C4-2B (cell line): ENCODE results near the gene HLA-DQA1.
"Not testable (repeated sequence)": the region's sequence is repeated elsewhere in the genome, so short reads cannot be mapped to it uniquely, and the experiment has no call there.

Experiments
- ZFX ChIP-seq: fragments of 450-650 bp; IDR thresholded peaks from 2 replicates; pipeline ENCODE4 v1.6.1; 2017
- TF ChIP-seq, protein P1 (sequence below): fragments of 450-650 bp; conservative IDR thresholded peaks from 2 replicates; pipeline ENCODE4 v1.5.1; 2017; ENCODE audit warnings: mild to moderate bottlenecking

GRCh38 chr6:32674123-32674522 lies 36.9 kb downstream of the HLA-DQA1 start:
- TF ChIP-seq, protein P1, sequence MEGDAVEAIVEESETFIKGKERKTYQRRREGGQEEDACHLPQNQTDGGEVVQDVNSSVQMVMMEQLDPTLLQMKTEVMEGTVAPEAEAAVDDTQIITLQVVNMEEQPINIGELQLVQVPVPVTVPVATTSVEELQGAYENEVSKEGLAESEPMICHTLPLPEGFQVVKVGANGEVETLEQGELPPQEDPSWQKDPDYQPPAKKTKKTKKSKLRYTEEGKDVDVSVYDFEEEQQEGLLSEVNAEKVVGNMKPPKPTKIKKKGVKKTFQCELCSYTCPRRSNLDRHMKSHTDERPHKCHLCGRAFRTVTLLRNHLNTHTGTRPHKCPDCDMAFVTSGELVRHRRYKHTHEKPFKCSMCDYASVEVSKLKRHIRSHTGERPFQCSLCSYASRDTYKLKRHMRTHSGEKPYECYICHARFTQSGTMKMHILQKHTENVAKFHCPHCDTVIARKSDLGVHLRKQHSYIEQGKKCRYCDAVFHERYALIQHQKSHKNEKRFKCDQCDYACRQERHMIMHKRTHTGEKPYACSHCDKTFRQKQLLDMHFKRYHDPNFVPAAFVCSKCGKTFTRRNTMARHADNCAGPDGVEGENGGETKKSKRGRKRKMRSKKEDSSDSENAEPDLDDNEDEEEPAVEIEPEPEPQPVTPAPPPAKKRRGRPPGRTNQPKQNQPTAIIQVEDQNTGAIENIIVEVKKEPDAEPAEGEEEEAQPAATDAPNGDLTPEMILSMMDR, result not testable (repeated sequence)
- TF ChIP-seq ZFX, result not testable (repeated sequence)
